ENCODE results near the gene NKPD1. TPM values are rescaled to one million over a fixed set of nuclear protein-coding genes. Genes with fewer than 3 reads are reported as not detected.

Gene NKPD1
- polyA plus RNA-seq, 2 of the 4 experiments (the other 2 are of a cell fraction): 0.12 to 0.15 TPM

DNA sequence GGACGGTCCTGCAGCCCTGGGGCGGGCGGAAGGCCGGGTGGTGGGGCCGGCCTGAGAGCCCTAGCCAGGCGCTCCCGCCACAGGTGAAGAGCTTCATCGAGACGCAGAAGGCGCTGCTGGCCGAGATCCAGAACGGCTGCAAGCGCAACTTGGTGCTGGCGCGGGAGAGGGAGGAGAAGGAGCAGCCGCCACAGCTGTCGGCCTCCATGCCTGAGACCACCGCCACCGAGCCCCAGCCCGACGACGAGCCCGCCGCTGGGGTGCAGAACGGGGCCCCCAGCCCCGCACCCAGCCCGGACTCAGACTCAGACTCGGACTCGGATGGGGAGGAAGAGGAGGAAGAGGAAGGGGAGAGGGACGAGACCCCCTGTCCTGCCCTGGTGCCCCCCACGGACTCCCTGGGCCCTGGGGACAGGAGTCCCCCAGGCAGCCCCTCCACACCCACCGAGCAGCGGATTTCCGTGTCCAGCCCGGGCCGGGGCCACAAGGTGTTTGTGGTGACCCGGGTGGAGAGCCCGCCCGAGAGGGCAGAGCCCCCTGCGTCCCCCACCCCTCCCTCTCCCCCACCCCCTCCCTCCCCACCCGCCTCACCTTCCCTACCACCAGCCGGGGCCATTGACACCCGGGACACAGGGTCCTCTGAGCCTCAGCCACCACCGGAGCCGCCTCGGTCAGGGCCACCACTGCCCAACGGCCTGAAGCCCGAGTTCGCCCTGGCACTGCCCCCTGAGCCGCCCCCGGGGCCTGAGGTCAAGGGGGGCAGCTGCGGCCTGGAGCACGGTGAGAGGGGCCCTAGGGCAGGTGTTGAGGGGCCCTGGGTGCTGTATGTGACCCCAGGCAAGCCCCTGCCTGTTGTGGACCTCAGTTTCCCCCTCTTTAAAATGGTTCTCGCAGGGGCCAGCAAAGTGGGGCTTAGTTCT, 15.3 kb downstream of the NKPD1 start:
- FAIRE-seq (no peak), DNase-seq (ENCODE audit: low read depth in 1 of 2, low spot score in 1 of 2) (no peak), ATAC-seq (no peak)
- H3K27ac ChIP-seq: no peak overlapping the region
- WGBS (ENCODE audit: missing lambda C conversion rate): 94% methylated on average over 37 of the region's 54 CpGs
- CTCF ChIA-PET: interaction anchor here (0.6 to 2.4 kb wide), 7 partner anchors 9 to 231 kb away, joined by 3 to 9 read pairs (median 6); no protein-coding TSS in a partner anchor
- H3K4me1 ChIP-seq: no peaks in the 10 kb centered on the region
- TF ChIP-seq CBX2 (IDR thresholded peaks at IDR 0.05; ENCODE audit: borderline replicate concordance, low read depth) (no peak), POLR2AphosphoS2 (conservative IDR thresholded peaks at IDR 0.05; ENCODE audit: low read length) (no peak), NPAS2 (CRISPR knock-in tag; IDR thresholded peaks at IDR 0.05; ENCODE audit: borderline replicate concordance) (no peak), RFX5 (IDR thresholded peaks at IDR 0.05) (no peak), RCOR1 (IDR thresholded peaks at IDR 0.05; ENCODE audit: low read depth, low read length) (no peak), KDM1A (IDR thresholded peaks at IDR 0.05; ENCODE audit: low read depth) (no peak), KDM5A (IDR thresholded peaks at IDR 0.05) (no peak), POLR2A (IDR thresholded peaks at IDR 0.05; ENCODE audit: low read length) (no peak), SMC3 (IDR thresholded peaks at IDR 0.05) (no peak), RAD21 (conservative IDR thresholded peaks at IDR 0.05 in 1 of 2, IDR thresholded peaks at IDR 0.05 in 1 of 2) (no peak), HOXB13 (CRISPR knock-in tag; IDR thresholded peaks at IDR 0.05; ENCODE audit: low read depth) (no peak), MAFK (IDR thresholded peaks at IDR 0.05; ENCODE audit: partially characterized antibody) (no peak), EHMT2 (IDR thresholded peaks at IDR 0.05; ENCODE audit: low read depth) (no peak), FOXS1 (CRISPR knock-in tag; IDR thresholded peaks at IDR 0.05) (no peak), ZNF302 (CRISPR knock-in tag; IDR thresholded peaks at IDR 0.05) (no peak), HOXA7 (CRISPR knock-in tag; IDR thresholded peaks at IDR 0.05) (no peak)
- TF ChIP-seq, protein P1, sequence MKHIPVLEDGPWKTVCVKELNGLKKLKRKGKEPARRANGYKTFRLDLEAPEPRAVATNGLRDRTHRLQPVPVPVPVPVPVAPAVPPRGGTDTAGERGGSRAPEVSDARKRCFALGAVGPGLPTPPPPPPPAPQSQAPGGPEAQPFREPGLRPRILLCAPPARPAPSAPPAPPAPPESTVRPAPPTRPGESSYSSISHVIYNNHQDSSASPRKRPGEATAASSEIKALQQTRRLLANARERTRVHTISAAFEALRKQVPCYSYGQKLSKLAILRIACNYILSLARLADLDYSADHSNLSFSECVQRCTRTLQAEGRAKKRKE (CRISPR knock-in tag; IDR thresholded peaks at IDR 0.05; ENCODE audit: low read depth): no peak
- TF ChIP-seq, protein P2, sequence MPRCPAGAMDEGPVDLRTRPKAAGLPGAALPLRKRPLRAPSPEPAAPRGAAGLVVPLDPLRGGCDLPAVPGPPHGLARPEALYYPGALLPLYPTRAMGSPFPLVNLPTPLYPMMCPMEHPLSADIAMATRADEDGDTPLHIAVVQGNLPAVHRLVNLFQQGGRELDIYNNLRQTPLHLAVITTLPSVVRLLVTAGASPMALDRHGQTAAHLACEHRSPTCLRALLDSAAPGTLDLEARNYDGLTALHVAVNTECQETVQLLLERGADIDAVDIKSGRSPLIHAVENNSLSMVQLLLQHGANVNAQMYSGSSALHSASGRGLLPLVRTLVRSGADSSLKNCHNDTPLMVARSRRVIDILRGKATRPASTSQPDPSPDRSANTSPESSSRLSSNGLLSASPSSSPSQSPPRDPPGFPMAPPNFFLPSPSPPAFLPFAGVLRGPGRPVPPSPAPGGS (IDR thresholded peaks at IDR 0.05): no peak
- TF ChIP-seq, protein P3, sequence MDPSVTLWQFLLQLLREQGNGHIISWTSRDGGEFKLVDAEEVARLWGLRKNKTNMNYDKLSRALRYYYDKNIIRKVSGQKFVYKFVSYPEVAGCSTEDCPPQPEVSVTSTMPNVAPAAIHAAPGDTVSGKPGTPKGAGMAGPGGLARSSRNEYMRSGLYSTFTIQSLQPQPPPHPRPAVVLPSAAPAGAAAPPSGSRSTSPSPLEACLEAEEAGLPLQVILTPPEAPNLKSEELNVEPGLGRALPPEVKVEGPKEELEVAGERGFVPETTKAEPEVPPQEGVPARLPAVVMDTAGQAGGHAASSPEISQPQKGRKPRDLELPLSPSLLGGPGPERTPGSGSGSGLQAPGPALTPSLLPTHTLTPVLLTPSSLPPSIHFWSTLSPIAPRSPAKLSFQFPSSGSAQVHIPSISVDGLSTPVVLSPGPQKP (IDR thresholded peaks at IDR 0.05; ENCODE audit: low read depth, low read length): no peak
- TF ChIP-seq, protein P4, sequence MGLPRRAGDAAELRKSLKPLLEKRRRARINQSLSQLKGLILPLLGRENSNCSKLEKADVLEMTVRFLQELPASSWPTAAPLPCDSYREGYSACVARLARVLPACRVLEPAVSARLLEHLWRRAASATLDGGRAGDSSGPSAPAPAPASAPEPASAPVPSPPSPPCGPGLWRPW (IDR thresholded peaks at IDR 0.05): no peak
- H3K4me2 ChIP-seq: no peak overlapping the region
- H3K4me3 ChIP-seq: no peak overlapping the region
- POLR2A ChIA-PET: interaction anchor here (0.6 kb wide), 1 partner anchor 53 kb away, joined by 3 read pairs; no protein-coding TSS in a partner anchor
- H3K9me3 ChIP-seq: no peaks in the 10 kb centered on the region

DNA sequence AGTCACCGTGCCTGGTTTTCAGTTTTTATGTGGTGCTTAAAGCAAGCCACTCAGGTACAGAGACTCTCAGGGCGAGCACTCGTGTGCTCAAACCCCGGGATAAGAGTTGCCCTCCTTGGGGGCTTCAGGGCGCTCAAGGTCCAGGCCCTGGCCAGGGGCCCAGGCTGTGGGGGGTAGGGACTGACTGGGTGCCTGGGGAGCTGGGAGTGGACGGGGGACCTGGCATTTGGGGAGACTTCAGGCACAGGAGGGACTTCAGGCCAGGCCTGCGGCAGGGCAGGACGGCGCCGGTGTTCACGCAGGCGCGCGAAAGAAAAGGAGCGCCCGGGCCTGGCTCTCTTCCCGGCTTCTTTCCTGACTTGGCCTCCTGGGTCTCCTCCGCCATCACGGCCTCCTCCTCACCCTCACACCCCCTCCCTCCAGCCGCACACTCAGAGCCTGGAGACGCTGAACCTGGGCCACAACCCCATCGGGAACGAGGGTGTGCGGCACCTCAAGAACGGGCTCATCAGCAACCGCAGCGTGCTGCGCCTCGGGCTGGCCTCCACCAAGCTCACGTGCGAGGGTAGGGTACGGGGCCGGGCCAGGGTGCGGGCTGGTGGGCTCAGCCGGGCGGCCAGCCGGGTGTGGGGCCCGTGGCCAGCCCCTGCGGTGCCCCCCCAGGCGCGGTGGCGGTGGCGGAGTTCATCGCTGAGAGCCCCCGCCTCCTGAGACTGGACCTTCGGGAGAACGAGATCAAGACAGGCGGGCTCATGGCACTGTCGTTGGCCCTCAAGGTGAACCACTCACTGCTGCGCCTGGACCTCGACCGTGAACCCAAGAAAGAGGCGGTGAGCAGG, 16.1 kb downstream of the NKPD1 start:
- no peak for ATAC-seq
- no peak overlapping the region for H3K4me3 ChIP-seq
- WGBS (ENCODE audit: missing lambda C conversion rate): 97% methylated on average over 37 of the region's 53 CpGs
- ChIA-PET CTCF (interaction anchor here (0.7 to 3.2 kb wide), 9 partner anchors 8 to 42 kb away, joined by 3 to 16 read pairs (median 5); no protein-coding TSS in a partner anchor), POLR2A (interaction anchor here (0.7 kb wide), 1 partner anchor 242 kb away, joined by 3 read pairs; no protein-coding TSS in a partner anchor)
- TF ChIP-seq, protein P3 (IDR thresholded peaks at IDR 0.05; ENCODE audit: low read depth, low read length): no peak
- no peak for TF ChIP-seq POLR2A (IDR thresholded peaks at IDR 0.05; ENCODE audit: low read length)
- TF ChIP-seq RNF2 (IDR thresholded peaks at IDR 0.05; ENCODE audit: borderline replicate concordance, low read depth): no peak
- TF ChIP-seq, protein P5, sequence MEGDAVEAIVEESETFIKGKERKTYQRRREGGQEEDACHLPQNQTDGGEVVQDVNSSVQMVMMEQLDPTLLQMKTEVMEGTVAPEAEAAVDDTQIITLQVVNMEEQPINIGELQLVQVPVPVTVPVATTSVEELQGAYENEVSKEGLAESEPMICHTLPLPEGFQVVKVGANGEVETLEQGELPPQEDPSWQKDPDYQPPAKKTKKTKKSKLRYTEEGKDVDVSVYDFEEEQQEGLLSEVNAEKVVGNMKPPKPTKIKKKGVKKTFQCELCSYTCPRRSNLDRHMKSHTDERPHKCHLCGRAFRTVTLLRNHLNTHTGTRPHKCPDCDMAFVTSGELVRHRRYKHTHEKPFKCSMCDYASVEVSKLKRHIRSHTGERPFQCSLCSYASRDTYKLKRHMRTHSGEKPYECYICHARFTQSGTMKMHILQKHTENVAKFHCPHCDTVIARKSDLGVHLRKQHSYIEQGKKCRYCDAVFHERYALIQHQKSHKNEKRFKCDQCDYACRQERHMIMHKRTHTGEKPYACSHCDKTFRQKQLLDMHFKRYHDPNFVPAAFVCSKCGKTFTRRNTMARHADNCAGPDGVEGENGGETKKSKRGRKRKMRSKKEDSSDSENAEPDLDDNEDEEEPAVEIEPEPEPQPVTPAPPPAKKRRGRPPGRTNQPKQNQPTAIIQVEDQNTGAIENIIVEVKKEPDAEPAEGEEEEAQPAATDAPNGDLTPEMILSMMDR (IDR thresholded peaks at IDR 0.05): no peak
- no peak for TF ChIP-seq FOXS1 (CRISPR knock-in tag; IDR thresholded peaks at IDR 0.05)
- no peak for TF ChIP-seq GATA3 (IDR thresholded peaks at IDR 0.05; ENCODE audit: borderline replicate concordance)
- TF ChIP-seq ZSCAN20 (CRISPR knock-in tag; IDR thresholded peaks at IDR 0.05): no peak
- TF ChIP-seq NFE2L2 (conservative IDR thresholded peaks at IDR 0.05; ENCODE audit: low read length): no peak
- DNase-seq (ENCODE audit: low read depth in 1 of 2, low spot score in 1 of 2): no peak
- no peak overlapping the region for H3K4me2 ChIP-seq
- no peaks in the 10 kb centered on the region for H3K4me1 ChIP-seq
- no peak for FAIRE-seq
- no peak overlapping the region for H3K27ac ChIP-seq
- no peaks in the 10 kb centered on the region for H3K9me3 ChIP-seq
